Activated CD4-positive, alpha-beta T cell treated with anti-CD3 and anti-CD28 coated beads, Interleukin-2, amount 10 ng/mL, durations not matched to agents 7 days and 5 days (primary cell): ENCODE data around the gene ARHGAP10. TPM values are rescaled to one million over a fixed set of nuclear protein-coding genes. Genes with fewer than 3 reads are reported as not detected.

Experiments
- CTCF ChIA-PET: fragments of 350-600 bp; sonication (Branson Sonifier 250); formaldehyde crosslinking; loops from one replicate; lab custom pipeline; 2021; ENCODE audit warnings: antibody characterized with exemption; lab: Charles Lee
- POLR2A ChIA-PET: fragments of 350-600 bp; sonication (Branson Sonifier 250); formaldehyde crosslinking; loops from one replicate; lab custom pipeline; 2021; ENCODE audit warnings: antibody characterized with exemption; lab: Charles Lee
- DNase-seq: peaks from one replicate; pipeline ENCODE4 v3.0.0-alpha.2; 2020
- H3K27ac Mint-ChIP-seq: one replicate; pipeline ENCODE4 v1.8.0; 2021; ENCODE audit warnings: mild to moderate bottlenecking, moderate library complexity, mixed read lengths
- H3K27me3 Mint-ChIP-seq: one replicate; pipeline ENCODE4 v1.8.0; 2021; ENCODE audit warnings: mixed read lengths
- H3K36me3 Mint-ChIP-seq: one replicate; pipeline ENCODE4 v1.8.0; 2021; ENCODE audit warnings: low read depth, mixed read lengths
- H3K4me1 Mint-ChIP-seq: one replicate; pipeline ENCODE4 v1.8.0; 2021; ENCODE audit warnings: mixed read lengths
- H3K4me3 Mint-ChIP-seq: one replicate; pipeline ENCODE4 v1.8.0; 2021; ENCODE audit warnings: mild to moderate bottlenecking, moderate library complexity, mixed read lengths
- H3K9me3 Mint-ChIP-seq: one replicate; pipeline ENCODE4 v1.8.0; 2021; ENCODE audit warnings: mixed read lengths
- total RNA-seq, 2 experiments: library from RNA; stranded (reverse); gene quantifications; one replicate each; pipeline ENCODE4 v1.2.3, GENCODE V29; 2021

Gene ARHGAP10
- total RNA-seq, 2 experiments from 2014 or later: 9.4 to 10.7 TPM

- Mint-ChIP-seq H3K4me1 (no peaks in the 10 kb centered on the region), H3K27me3 (no peaks in the 10 kb centered on the region), H3K36me3 (no peaks in the 10 kb centered on the region), H3K4me3 (no peak overlapping the region), H3K9me3 (no peaks in the 10 kb centered on the region), H3K27ac (no peak overlapping the region)
- DNase-seq: no peak
- ChIA-PET CTCF (interaction anchor here (1.1 kb wide), 2 partner anchors 9 to 12 kb away, joined by 3 read pairs; no protein-coding TSS in a partner anchor), POLR2A (no interaction called here)
Measured at GRCh38 chr4:147776716-147777115, 44.8 kb downstream of the ARHGAP10 start.

- H3K9me3 Mint-ChIP-seq: no peaks in the 10 kb centered on the region
- H3K36me3 Mint-ChIP-seq: no peaks in the 10 kb centered on the region
- POLR2A ChIA-PET: no interaction called here
- no peak overlapping the region for H3K27ac Mint-ChIP-seq
- no peaks in the 10 kb centered on the region for H3K4me1 Mint-ChIP-seq
- CTCF ChIA-PET: interaction anchor here (0.6 kb wide), 1 partner anchor 90 kb away, joined by 3 read pairs; no protein-coding TSS in a partner anchor
- H3K4me3 Mint-ChIP-seq: no peak overlapping the region
- DNase-seq: no peak
- no peaks in the 10 kb centered on the region for H3K27me3 Mint-ChIP-seq
Measured at GRCh38 chr4:147777456-147778091, 45.7 kb downstream of the ARHGAP10 start.

- Mint-ChIP-seq H3K4me3 (no peak overlapping the region), H3K4me1 (no peaks in the 10 kb centered on the region), H3K36me3 (no peaks in the 10 kb centered on the region), H3K27ac (no peak overlapping the region), H3K27me3 (no peaks in the 10 kb centered on the region), H3K9me3 (no peaks in the 10 kb centered on the region)
- POLR2A ChIA-PET: no interaction called here
- no peak for DNase-seq
- CTCF ChIA-PET: interaction anchor here (0.8 kb wide), 1 partner anchor 13 kb away, joined by 3 read pairs; no protein-coding TSS in a partner anchor
Measured at GRCh38 chr4:147778942-147779341, 47.1 kb downstream of the ARHGAP10 start.

- H3K27ac Mint-ChIP-seq: no peak overlapping the region
- H3K4me1 Mint-ChIP-seq: no peaks in the 10 kb centered on the region
- CTCF ChIA-PET: interaction anchor here (0.8 kb wide), 1 partner anchor 14 kb away, joined by 3 read pairs; no protein-coding TSS in a partner anchor
- no peaks in the 10 kb centered on the region for H3K9me3 Mint-ChIP-seq
- no peaks in the 10 kb centered on the region for H3K27me3 Mint-ChIP-seq
- DNase-seq: no peak
- no peak overlapping the region for H3K4me3 Mint-ChIP-seq
- H3K36me3 Mint-ChIP-seq: no peaks in the 10 kb centered on the region
- POLR2A ChIA-PET: no interaction called here
Measured at GRCh38 chr4:147779451-147779850, 47.6 kb downstream of the ARHGAP10 start.

GRCh38 chr4:147780137-147780777 is 48.4 kb downstream of the ARHGAP10 start:
- DNase-seq: no peak
- H3K9me3 Mint-ChIP-seq: no peaks in the 10 kb centered on the region
- CTCF ChIA-PET: interaction anchor here (1.5 kb wide), 1 partner anchor 13 kb away, joined by 3 read pairs; no protein-coding TSS in a partner anchor
- no peak overlapping the region for H3K4me3 Mint-ChIP-seq
- peaks cover 3% of the 10 kb centered on the region for H3K4me1 Mint-ChIP-seq
- H3K36me3 Mint-ChIP-seq: no peaks in the 10 kb centered on the region
- H3K27ac Mint-ChIP-seq: no peak overlapping the region
- POLR2A ChIA-PET: no interaction called here
- no peaks in the 10 kb centered on the region for H3K27me3 Mint-ChIP-seq

GRCh38 chr4:147782087-147782781 is 50.3 kb downstream of the ARHGAP10 start:
- CTCF ChIA-PET: no interaction called here
- H3K36me3 Mint-ChIP-seq: no peaks in the 10 kb centered on the region
- DNase-seq: no peak
- no peak overlapping the region for H3K27ac Mint-ChIP-seq
- no peaks in the 10 kb centered on the region for H3K27me3 Mint-ChIP-seq
- POLR2A ChIA-PET: no interaction called here
- H3K4me3 Mint-ChIP-seq: no peak overlapping the region
- no peaks in the 10 kb centered on the region for H3K9me3 Mint-ChIP-seq
- peaks cover 14% of the 10 kb centered on the region for H3K4me1 Mint-ChIP-seq

GRCh38 chr4:147785129-147785528 is 53.2 kb downstream of the ARHGAP10 start:
- CTCF ChIA-PET: interaction anchor here (1.2 to 1.5 kb wide), 3 partner anchors 9 to 58 kb away, joined by 3 to 7 read pairs (median 4); no protein-coding TSS in a partner anchor
- Mint-ChIP-seq H3K9me3 (no peaks in the 10 kb centered on the region), H3K36me3 (no peaks in the 10 kb centered on the region), H3K4me1 (peaks cover 14% of the 10 kb centered on the region), H3K27me3 (no peaks in the 10 kb centered on the region), H3K4me3 (no peak overlapping the region), H3K27ac (no peak overlapping the region)
- DNase-seq: no peak
- POLR2A ChIA-PET: interaction anchor here (0.7 kb wide), 1 partner anchor 9 kb away, joined by 3 read pairs; no protein-coding TSS in a partner anchor

- H3K27ac Mint-ChIP-seq: no peak overlapping the region
- CTCF ChIA-PET: interaction anchor here (1.2 to 1.5 kb wide), 3 partner anchors 9 to 57 kb away, joined by 3 to 7 read pairs (median 4); no protein-coding TSS in a partner anchor
Measured at GRCh38 chr4:147786031-147786430, 54.1 kb downstream of the ARHGAP10 start.

GRCh38 chr4:147786531-147786930 is 54.6 kb downstream of the ARHGAP10 start:
- no peaks in the 10 kb centered on the region for H3K9me3 Mint-ChIP-seq
- ChIA-PET CTCF (interaction anchor here (0.7 to 1.5 kb wide), 3 partner anchors 9 to 79 kb away, joined by 3 to 7 read pairs (median 4); no protein-coding TSS in a partner anchor), POLR2A (no interaction called here)
- no peak overlapping the region for H3K27ac Mint-ChIP-seq
- H3K36me3 Mint-ChIP-seq: no peaks in the 10 kb centered on the region
- H3K4me3 Mint-ChIP-seq: no peak overlapping the region
- no peaks in the 10 kb centered on the region for H3K27me3 Mint-ChIP-seq
- DNase-seq: no peak
- peaks cover 14% of the 10 kb centered on the region for H3K4me1 Mint-ChIP-seq

More at GRCh38 chr4:147786031-147786430, 54.1 kb downstream of the ARHGAP10 start:
- POLR2A ChIA-PET: no interaction called here
- peaks cover 14% of the 10 kb centered on the region for H3K4me1 Mint-ChIP-seq
- no peak for DNase-seq
- no peak overlapping the region for H3K4me3 Mint-ChIP-seq
- no peaks in the 10 kb centered on the region for H3K36me3 Mint-ChIP-seq
- no peaks in the 10 kb centered on the region for H3K27me3 Mint-ChIP-seq
- no peaks in the 10 kb centered on the region for H3K9me3 Mint-ChIP-seq

- Mint-ChIP-seq H3K4me3 (no peak overlapping the region), H3K27ac (no peak overlapping the region), H3K9me3 (no peaks in the 10 kb centered on the region), H3K36me3 (no peaks in the 10 kb centered on the region), H3K27me3 (no peaks in the 10 kb centered on the region), H3K4me1 (peaks cover 19% of the 10 kb centered on the region)
- DNase-seq: no peak
- CTCF ChIA-PET: interaction anchor here (0.6 to 1.0 kb wide), 3 partner anchors 40 to 98 kb away, joined by 3 to 4 read pairs (median 3); no protein-coding TSS in a partner anchor
- POLR2A ChIA-PET: no interaction called here
Measured at GRCh38 chr4:147787204-147787603, 55.3 kb downstream of the ARHGAP10 start.

GRCh38 chr4:147788791-147789190 is 56.9 kb downstream of the ARHGAP10 start:
- POLR2A ChIA-PET: no interaction called here
- no peaks in the 10 kb centered on the region for H3K9me3 Mint-ChIP-seq
- no peak overlapping the region for H3K4me3 Mint-ChIP-seq
- CTCF ChIA-PET: interaction anchor here (0.8 to 2.1 kb wide), 4 partner anchors 9 to 16 kb away, joined by 3 to 5 read pairs (median 4); no protein-coding TSS in a partner anchor
- H3K27ac Mint-ChIP-seq: no peak overlapping the region
- H3K27me3 Mint-ChIP-seq: no peaks in the 10 kb centered on the region
- DNase-seq: no peak
- no peaks in the 10 kb centered on the region for H3K36me3 Mint-ChIP-seq
- H3K4me1 Mint-ChIP-seq: peaks cover 35% of the 10 kb centered on the region

GRCh38 chr4:147789596-147789995 is 57.7 kb downstream of the ARHGAP10 start:
- Mint-ChIP-seq H3K9me3 (no peaks in the 10 kb centered on the region), H3K36me3 (no peaks in the 10 kb centered on the region), H3K27ac (no peak overlapping the region), H3K4me1 (peaks cover 43% of the 10 kb centered on the region), H3K4me3 (no peak overlapping the region), H3K27me3 (no peaks in the 10 kb centered on the region)
- DNase-seq: no peak
- POLR2A ChIA-PET: no interaction called here
- CTCF ChIA-PET: interaction anchor here (0.8 to 2.1 kb wide), 4 partner anchors 8 to 17 kb away, joined by 3 to 5 read pairs (median 4); no protein-coding TSS in a partner anchor
